ENCODE data around the gene MRNIP.

- no peak for TF ChIP-seq CTCF (IDR thresholded peaks at IDR 0.05)
- no peak for TF ChIP-seq POLR2A (IDR thresholded peaks at IDR 0.05)
Observed at GRCh38 chr5:179885491-179886090, 27.0 kb upstream of the MRNIP start.
